ENCODE results near the gene HS3ST3A1. TPM values are rescaled to one million over a fixed set of nuclear protein-coding genes. Genes with fewer than 3 reads are reported as not detected.

HS3ST3A1 gene
- total RNA-seq, 1 experiment from 2014 or later, result 3.4 TPM

DNA sequence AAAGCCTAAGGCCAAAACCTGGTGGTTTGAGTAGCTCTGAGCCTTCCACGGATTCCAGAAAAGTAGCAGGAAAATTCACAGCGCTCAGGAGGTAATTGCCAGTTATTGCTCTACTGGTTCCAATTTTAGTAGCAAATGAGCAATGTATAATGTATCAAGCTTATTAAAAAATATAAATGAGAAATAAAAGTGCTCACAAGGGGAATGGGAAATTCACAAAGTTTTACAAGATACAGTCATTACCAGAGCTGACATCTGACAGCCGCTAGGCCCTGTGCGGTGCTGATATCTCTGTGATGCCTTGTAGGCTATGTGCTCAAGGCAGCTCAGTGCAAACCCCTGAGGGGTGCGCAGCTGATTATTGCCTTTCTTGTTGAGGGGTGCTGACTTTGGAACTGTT, 47.5 kb downstream of the HS3ST3A1 start:
- H3K27me3 ChIP-seq (ENCODE audit: insufficient read depth, low read length), result no peaks in the 10 kb centered on the region
- H3K79me1 ChIP-seq (ENCODE audit: insufficient read depth, low read depth, low read length, poor library complexity, severe bottlenecking), result no peaks in the 10 kb centered on the region
- no peak overlapping the region for H3K18ac ChIP-seq (ENCODE audit: insufficient read length, low read depth, low read length)
- no CpG with 5 or more reads among the region's 5 CpGs for WGBS (ENCODE audit: extremely low coverage, insufficient read length, low lambda C conversion rate)
- no peaks in the 10 kb centered on the region for H3K79me2 ChIP-seq (ENCODE audit: insufficient read depth, low read length)
- H2AFZ ChIP-seq (ENCODE audit: low read length), result no peak overlapping the region
- no peak overlapping the region for H4K8ac ChIP-seq (replicated peaks; ENCODE audit: insufficient read length, low read depth, low read length)
- Mint-ChIP-seq H3K4me3 (no peak overlapping the region), H3K4me1 (peaks cover 12 to 14% of the 10 kb centered on the region in 2 experiments), H3K9me3 (peaks cover 0 to 3% of the 10 kb centered on the region in 2 experiments; a peak in 2 of 5 replicates), H3K36me3 (ENCODE audit: insufficient read depth in 1 of 3, low read depth in 3 of 3) (peaks cover 9 to 16% (median 13%) of the 10 kb centered on the region in 3 experiments), H3K27ac (no peak overlapping the region), H3K27me3 (ENCODE audit: low read depth) (no peaks in the 10 kb centered on the region)
- H3K27ac ChIP-seq (ENCODE audit: insufficient read length, low read depth, low read length), result no peak overlapping the region
- H2BK5ac ChIP-seq (ENCODE audit: insufficient read length, low read length), result no peak overlapping the region
- H3K23ac ChIP-seq (ENCODE audit: insufficient read length, low read depth, low read length), result no peak overlapping the region
- no peaks in the 10 kb centered on the region for H3K9me3 ChIP-seq (ENCODE audit: control insufficient read depth, low read depth, low read length)
- no peak for DNase-seq
- H2BK20ac ChIP-seq (ENCODE audit: low read depth, low read length, poor library complexity, severe bottlenecking), result no peak overlapping the region
- peaks cover 3% of the 10 kb centered on the region; the same call in 1 of the 2 replicates for H3K4me1 ChIP-seq (ENCODE audit: insufficient read depth, low read length)
- H3K56ac ChIP-seq (ENCODE audit: insufficient read length, low read depth, low read length), result no peak overlapping the region
- H3K14ac ChIP-seq (ENCODE audit: insufficient read depth, low read length), result no peak overlapping the region
- no peak overlapping the region for H3K4ac ChIP-seq (ENCODE audit: low read depth, low read length)
- no peaks in the 10 kb centered on the region for H4K20me1 ChIP-seq (ENCODE audit: control insufficient read depth, insufficient read depth, insufficient read length)
- no peak overlapping the region for H2BK120ac ChIP-seq (ENCODE audit: low read depth, low read length, poor library complexity, severe bottlenecking)
- H4K5ac ChIP-seq (ENCODE audit: insufficient read length, low read depth, low read length), result no peak overlapping the region
- H2BK12ac ChIP-seq (ENCODE audit: insufficient read length, low read depth, low read length), result no peak overlapping the region
- H2AK5ac ChIP-seq (ENCODE audit: insufficient read length, low read length), result no peak overlapping the region
- H3T11ph ChIP-seq (ENCODE audit: low read length), result no peak overlapping the region
- H3K4me2 ChIP-seq (ENCODE audit: insufficient read depth, insufficient read length, low read length), result no peak overlapping the region
- H3K9ac ChIP-seq (ENCODE audit: extremely low read depth, insufficient read length, low read length), result no peak overlapping the region
- no peaks in the 10 kb centered on the region for H3K23me2 ChIP-seq (ENCODE audit: insufficient read length, low read depth, low read length, poor library complexity, severe bottlenecking)
- H4K91ac ChIP-seq (ENCODE audit: insufficient read length, low read depth, low read length), result no peak overlapping the region
- no peak overlapping the region for H2BK15ac ChIP-seq (ENCODE audit: low read depth, low read length)
- TF ChIP-seq, protein P1, sequence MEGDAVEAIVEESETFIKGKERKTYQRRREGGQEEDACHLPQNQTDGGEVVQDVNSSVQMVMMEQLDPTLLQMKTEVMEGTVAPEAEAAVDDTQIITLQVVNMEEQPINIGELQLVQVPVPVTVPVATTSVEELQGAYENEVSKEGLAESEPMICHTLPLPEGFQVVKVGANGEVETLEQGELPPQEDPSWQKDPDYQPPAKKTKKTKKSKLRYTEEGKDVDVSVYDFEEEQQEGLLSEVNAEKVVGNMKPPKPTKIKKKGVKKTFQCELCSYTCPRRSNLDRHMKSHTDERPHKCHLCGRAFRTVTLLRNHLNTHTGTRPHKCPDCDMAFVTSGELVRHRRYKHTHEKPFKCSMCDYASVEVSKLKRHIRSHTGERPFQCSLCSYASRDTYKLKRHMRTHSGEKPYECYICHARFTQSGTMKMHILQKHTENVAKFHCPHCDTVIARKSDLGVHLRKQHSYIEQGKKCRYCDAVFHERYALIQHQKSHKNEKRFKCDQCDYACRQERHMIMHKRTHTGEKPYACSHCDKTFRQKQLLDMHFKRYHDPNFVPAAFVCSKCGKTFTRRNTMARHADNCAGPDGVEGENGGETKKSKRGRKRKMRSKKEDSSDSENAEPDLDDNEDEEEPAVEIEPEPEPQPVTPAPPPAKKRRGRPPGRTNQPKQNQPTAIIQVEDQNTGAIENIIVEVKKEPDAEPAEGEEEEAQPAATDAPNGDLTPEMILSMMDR (conservative IDR thresholded peaks at IDR 0.05), result no peak
